ENCODE measurements around the gene FBXL5.

The FBXL5 gene

DNA sequence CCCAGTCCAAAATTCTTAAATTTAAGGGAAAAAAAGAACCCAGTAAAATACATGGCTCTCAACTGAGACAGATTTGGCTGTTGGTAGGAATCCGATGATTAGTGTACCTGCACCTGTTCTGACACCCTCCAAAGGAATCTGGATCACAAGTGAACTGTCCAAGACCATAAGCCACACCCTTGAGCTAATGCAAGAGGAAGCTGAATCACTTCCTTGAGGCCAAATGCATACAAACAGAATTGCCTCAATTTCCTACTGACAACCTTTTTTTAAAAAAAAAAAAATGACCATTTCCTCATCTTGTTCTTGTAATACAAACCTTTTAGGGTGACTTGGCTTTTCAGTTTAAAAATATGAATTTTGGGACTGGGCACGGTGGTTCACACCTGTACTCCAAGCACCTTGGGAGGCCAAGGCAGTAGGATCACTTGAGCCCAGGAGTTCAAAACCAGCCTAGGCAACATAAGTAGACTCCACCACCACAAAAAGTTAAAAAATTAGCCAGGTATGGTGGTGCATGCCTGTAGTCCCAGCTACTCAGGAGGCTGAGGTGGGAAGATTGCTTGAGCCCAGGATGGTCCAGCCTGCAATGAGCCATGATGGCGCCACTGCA is 10.7 kb upstream of the FBXL5 start:
- Histone ChIP-seq H4K20me1 (no peaks in the 10 kb centered on the region), H3K9ac (peak overlapping the region in 9 of 11 experiments; percentile 35 to 81 (median 74); a peak in 15 of 22 replicates), H3K27ac (peak overlapping the region; percentile 67 to 100 (median 90)), H3K27me3 (no peaks in the 10 kb centered on the region), H3K4me3 (peak overlapping the region in 6 of 10 experiments; percentile 10 to 58 (median 27); a peak in 7 of 20 replicates), H3K9me3 (replicated peaks in 1 of 11) (peaks cover 0 to 23% (median 12%) of the 10 kb centered on the region in 11 experiments; a peak in 12 of 22 replicates), H3K4me2 (peak overlapping the region; percentile 36 to 96 (median 80); a peak in 21 of 22 replicates), H3K4me1 (peaks cover 38 to 99% (median 68%) of the 10 kb centered on the region in 10 experiments), H3K36me3 (peaks cover 0 to 50% (median 32%) of the 10 kb centered on the region in 11 experiments; a peak in 20 of 22 replicates)
- TF ChIP-seq Cebpa-rat (IDR thresholded peaks at IDR 0.05): peak in 8 of 11 experiments; percentile 9 to 82 (median 58); a peak in 11 of 22 replicates

- Histone ChIP-seq H3K4me2 (peak overlapping the region; percentile 24 to 95 (median 71)), H4K20me1 (no peaks in the 10 kb centered on the region; a peak in 1 of 22 replicates), H3K27ac (peak overlapping the region; percentile 64 to 100 (median 99)), H3K4me1 (peaks cover 44 to 95% (median 82%) of the 10 kb centered on the region in 10 experiments), H3K4me3 (peak overlapping the region in 5 of 10 experiments; percentile 30 to 99 (median 91); a peak in 8 of 20 replicates), H3K27me3 (no peaks in the 10 kb centered on the region), H3K9me3 (replicated peaks in 1 of 11) (peaks cover 0 to 1% (median 0%) of the 10 kb centered on the region in 11 experiments; a peak in 3 of 22 replicates), H3K36me3 (peaks cover 0 to 36% (median 10%) of the 10 kb centered on the region in 11 experiments; a peak in 12 of 22 replicates), H3K9ac (peak overlapping the region; percentile 21 to 99 (median 68); a peak in 19 of 22 replicates)
- peak; percentile 15 to 99 (median 89); a peak in 20 of 22 replicates for TF ChIP-seq Cebpa-rat (IDR thresholded peaks at IDR 0.05)
These were observed 4.8 kb upstream of the FBXL5 start for GRCh38 chr4:15659768-15660570.

DNA sequence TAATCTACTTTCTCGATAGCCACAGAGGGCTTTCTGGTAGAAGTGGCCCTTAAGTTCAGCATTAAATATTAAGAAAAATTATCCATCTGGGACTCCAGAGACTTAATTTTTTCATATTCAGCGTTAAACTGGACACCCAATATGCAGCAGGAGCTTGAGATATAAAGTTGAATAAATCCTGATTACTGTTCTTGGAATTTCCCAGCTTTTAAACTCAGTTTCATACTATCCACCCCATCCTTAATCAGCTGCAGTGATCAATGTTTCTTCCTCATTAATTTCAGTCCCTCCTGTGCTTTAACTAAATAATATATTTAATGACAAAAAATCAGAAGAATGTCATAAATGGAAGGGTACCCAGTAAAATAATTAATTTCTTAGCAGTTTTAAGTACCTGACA is 3.6 kb upstream of the FBXL5 start:
- no peaks in the 10 kb centered on the region for H3K27me3 ChIP-seq
- no peaks in the 10 kb centered on the region for H3K9me3 ChIP-seq (replicated peaks in 1 of 11)
- peak overlapping the region in 10 of 11 experiments; percentile 2 to 100 (median 100); a peak in 17 of 22 replicates for H3K27ac ChIP-seq
- H3K4me2 ChIP-seq: peak overlapping the region in 7 of 11 experiments; percentile 4 to 95 (median 94); a peak in 12 of 22 replicates
- peaks cover 0 to 35% (median 7%) of the 10 kb centered on the region in 11 experiments; a peak in 10 of 22 replicates for H3K36me3 ChIP-seq
- H3K4me1 ChIP-seq: peaks cover 44 to 83% (median 72%) of the 10 kb centered on the region in 10 experiments
- peaks cover 0 to 12% (median 0%) of the 10 kb centered on the region in 11 experiments; a peak in 6 of 22 replicates for H4K20me1 ChIP-seq
- H3K9ac ChIP-seq: peak overlapping the region in 4 of 11 experiments; percentile 35 to 99 (median 96); a peak in 7 of 22 replicates
- peak overlapping the region in 4 of 10 experiments; percentile 30 to 99 (median 94); a peak in 7 of 20 replicates for H3K4me3 ChIP-seq
- TF ChIP-seq Cebpa-rat (IDR thresholded peaks at IDR 0.05): no peak

DNA sequence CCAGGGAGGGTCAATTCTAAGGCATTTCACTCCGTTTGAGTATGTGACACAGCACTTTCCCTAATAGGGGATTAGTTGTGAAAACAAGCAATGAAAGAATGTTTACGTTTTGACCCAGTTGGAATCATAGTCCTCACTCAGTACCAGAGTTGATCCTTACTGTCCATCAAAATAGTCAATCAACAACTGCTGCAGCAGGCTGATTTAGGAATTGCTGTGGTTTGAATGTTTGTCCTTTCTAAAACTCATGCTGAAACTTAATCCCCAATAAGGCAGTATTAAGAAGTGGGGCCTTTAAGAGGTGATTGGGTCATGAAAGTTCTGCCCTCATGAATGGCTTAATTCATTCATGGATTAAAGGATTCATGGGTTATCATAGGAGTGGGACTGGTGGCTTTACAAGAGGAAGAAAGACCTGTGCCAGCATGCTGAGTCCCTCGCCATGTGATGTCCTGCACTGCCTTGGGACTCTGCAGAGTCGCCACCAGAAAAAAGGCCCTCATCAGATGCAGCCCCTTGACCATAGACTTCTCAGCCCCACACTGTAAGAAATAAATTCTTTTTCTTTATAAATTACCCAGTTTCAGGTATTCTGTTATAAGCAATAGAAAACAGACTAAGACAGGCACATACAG is 3.1 kb upstream of the FBXL5 start:
- H3K9ac ChIP-seq: peak overlapping the region in 5 of 11 experiments; percentile 27 to 99 (median 94); a peak in 8 of 22 replicates
- H3K4me3 ChIP-seq: peak overlapping the region in 4 of 10 experiments; percentile 30 to 99 (median 94); a peak in 7 of 20 replicates
- no peaks in the 10 kb centered on the region for H3K9me3 ChIP-seq (replicated peaks in 1 of 11)
- peaks cover 0 to 30% (median 7%) of the 10 kb centered on the region in 11 experiments; a peak in 10 of 22 replicates for H3K36me3 ChIP-seq
- H3K27me3 ChIP-seq: no peaks in the 10 kb centered on the region
- H3K4me2 ChIP-seq: peak overlapping the region in 7 of 11 experiments; percentile 4 to 95 (median 94); a peak in 13 of 22 replicates
- peaks cover 44 to 77% (median 68%) of the 10 kb centered on the region in 10 experiments for H3K4me1 ChIP-seq
- H3K27ac ChIP-seq: peak overlapping the region; percentile 2 to 100 (median 100); a peak in 19 of 22 replicates
- peaks cover 0 to 15% (median 1%) of the 10 kb centered on the region in 11 experiments; a peak in 8 of 22 replicates for H4K20me1 ChIP-seq
- no peak for TF ChIP-seq Cebpa-rat (IDR thresholded peaks at IDR 0.05)

GRCh38 chr4:15657366-15657765 is 2.2 kb upstream of the FBXL5 start:
- Histone ChIP-seq H3K9ac (peak overlapping the region in 4 of 11 experiments; percentile 94 to 99 (median 98); a peak in 9 of 22 replicates), H3K36me3 (peaks cover 0 to 28% (median 7%) of the 10 kb centered on the region in 11 experiments; a peak in 10 of 22 replicates), H3K27me3 (no peaks in the 10 kb centered on the region), H3K4me3 (peak overlapping the region in 3 of 10 experiments; percentile 91 to 99 (median 96); a peak in 6 of 20 replicates), H4K20me1 (peaks cover 0 to 23% (median 10%) of the 10 kb centered on the region in 11 experiments; a peak in 10 of 22 replicates), H3K4me1 (peaks cover 52 to 83% (median 64%) of the 10 kb centered on the region in 10 experiments), H3K9me3 (replicated peaks in 1 of 11) (no peaks in the 10 kb centered on the region), H3K27ac (peak overlapping the region in 10 of 11 experiments; percentile 15 to 100 (median 100); a peak in 18 of 22 replicates), H3K4me2 (peak overlapping the region in 10 of 11 experiments; percentile 87 to 97 (median 94); a peak in 16 of 22 replicates)
- TF ChIP-seq Cebpa-rat (IDR thresholded peaks at IDR 0.05): no peak

GRCh38 chr4:15656038-15656470 is 897 bp upstream of the FBXL5 start:
- H3K4me1 ChIP-seq: peaks cover 57 to 86% (median 67%) of the 10 kb centered on the region in 10 experiments
- peak overlapping the region; percentile 99 to 100 (median 100) for H3K27ac ChIP-seq
- peak overlapping the region; percentile 94 to 99 (median 98) for H3K9ac ChIP-seq
- peaks cover under 1 to 36% (median 21%) of the 10 kb centered on the region in 11 experiments; a peak in 17 of 22 replicates for H4K20me1 ChIP-seq
- peak overlapping the region; percentile 86 to 99 (median 91) for H3K4me3 ChIP-seq
- H3K9me3 ChIP-seq (replicated peaks in 1 of 11): no peaks in the 10 kb centered on the region
- H3K36me3 ChIP-seq: peaks cover 0 to 25% (median 4%) of the 10 kb centered on the region in 11 experiments; a peak in 8 of 22 replicates
- no peak for TF ChIP-seq Cebpa-rat (IDR thresholded peaks at IDR 0.05)
- peak overlapping the region; percentile 87 to 97 (median 94) for H3K4me2 ChIP-seq
- H3K27me3 ChIP-seq: no peaks in the 10 kb centered on the region

DNA sequence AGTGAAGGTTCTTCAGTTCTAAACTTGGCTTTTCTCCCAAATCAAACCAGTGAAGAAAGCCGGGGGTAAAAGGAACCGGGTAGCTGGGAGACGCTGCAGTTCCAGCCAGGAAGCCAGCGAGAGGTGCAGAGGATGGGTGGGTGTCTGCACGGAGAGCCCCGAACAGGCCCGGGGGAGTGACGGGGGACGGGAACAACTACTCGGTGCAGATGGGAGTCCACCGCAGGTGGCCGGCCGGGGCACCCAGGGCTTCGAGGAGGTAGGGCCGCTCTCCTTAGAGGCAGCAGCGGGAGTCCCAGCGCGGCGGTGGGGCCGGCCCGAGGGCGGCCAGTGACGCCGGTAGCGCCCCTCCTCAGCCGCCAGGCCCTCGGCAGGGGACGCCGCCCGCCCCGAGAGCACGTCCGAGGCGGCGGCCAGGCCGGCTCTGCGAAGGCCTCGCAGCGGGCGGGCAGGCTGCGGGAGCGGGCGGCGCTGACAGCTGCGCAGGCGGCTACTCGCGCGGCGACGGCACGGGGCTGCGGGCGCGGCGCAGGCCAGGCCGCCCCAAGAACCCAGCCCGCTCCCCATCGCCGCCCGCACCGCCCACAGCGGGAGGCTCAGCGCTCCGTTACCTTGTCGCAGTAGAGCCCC is 449 bp downstream of the FBXL5 start:
- Histone ChIP-seq H3K4me2 (peak overlapping the region; percentile 85 to 96 (median 90)), H3K9me3 (replicated peaks in 1 of 11) (0 out of 22 replicates have a peak, but pooled peaks cover 0 to 3% (median 0%) of the 10 kb centered on the region in 11 experiments), H3K9ac (peak overlapping the region; percentile 94 to 99 (median 98)), H3K4me3 (peak overlapping the region; percentile 86 to 99 (median 91)), H3K4me1 (peaks cover 56 to 86% (median 64%) of the 10 kb centered on the region in 10 experiments), H3K27me3 (no peaks in the 10 kb centered on the region), H3K36me3 (peaks cover 0 to 30% (median 8%) of the 10 kb centered on the region in 11 experiments; a peak in 9 of 22 replicates), H3K27ac (peak overlapping the region; percentile 99 to 100 (median 100)), H4K20me1 (peaks cover 7 to 50% (median 29%) of the 10 kb centered on the region in 11 experiments; a peak in 17 of 22 replicates)
- no peak for TF ChIP-seq Cebpa-rat (IDR thresholded peaks at IDR 0.05)

Data from BLaER1 treated with 17β-estradiol and CSF1 and Interleukin-3, amounts not matched to agents 10 nM and 100 nM (cell line).